GM18508 (cell line): ENCODE results near the gene GLIPR1.
A peak's percentile ranks its signal among the peaks of the same experiment; 100 is the strongest.
"Not testable (repeated sequence)": the region's sequence is repeated elsewhere in the genome, so short reads cannot be mapped to it uniquely, and the experiment has no call there.

ENCODE experiments used
- ATAC-seq: cut with Tn5 transposase; IDR thresholded peaks from one replicate; pipeline ENCODE4 v1.9.1; 2021; ENCODE audit warnings: moderate number of reproducible peaks; ENCODE audit not compliant: insufficient read depth, unreplicated experiment

GLIPR1 gene

GRCh38 chr12:75471902-75472890 lies 8.4 kb upstream of the GLIPR1 start:
- peak; percentile 54 for ATAC-seq

GRCh38 chr12:75474116-75474515 lies 6.4 kb upstream of the GLIPR1 start:
- ATAC-seq: no peak

GRCh38 chr12:75476071-75476470 lies 4.5 kb upstream of the GLIPR1 start:
- ATAC-seq: no peak

GRCh38 chr12:75477137-75477536 lies 3.4 kb upstream of the GLIPR1 start:
- no peak for ATAC-seq

GRCh38 chr12:75478116-75478794 lies 2.3 kb upstream of the GLIPR1 start:
- no peak for ATAC-seq

GRCh38 chr12:75479963-75480461 lies 543 bp upstream of the GLIPR1 start:
- ATAC-seq: peak; percentile 33

- ATAC-seq: peak; percentile 4
Observed at GRCh38 chr12:75481013-75481705, 604 bp downstream of the GLIPR1 start.

- no peak for ATAC-seq
Observed at GRCh38 chr12:75481774-75482173, 1.2 kb downstream of the GLIPR1 start.

- ATAC-seq: no peak
Observed at GRCh38 chr12:75482646-75483045, 2.1 kb downstream of the GLIPR1 start.

- no peak for ATAC-seq
Observed at GRCh38 chr12:75483431-75483830, 2.9 kb downstream of the GLIPR1 start.

- not testable (repeated sequence) for ATAC-seq
Observed at GRCh38 chr12:75484450-75484849, 3.9 kb downstream of the GLIPR1 start.

GRCh38 chr12:75487308-75487707 lies 6.8 kb downstream of the GLIPR1 start:
- no peak for ATAC-seq

GRCh38 chr12:75488553-75488952 lies 8.0 kb downstream of the GLIPR1 start:
- no peak for ATAC-seq

GRCh38 chr12:75489187-75489586 lies 8.6 kb downstream of the GLIPR1 start:
- ATAC-seq: no peak

GRCh38 chr12:75489613-75490210 lies 9.2 kb downstream of the GLIPR1 start:
- peak; percentile 72 for ATAC-seq

GRCh38 chr12:75491169-75491568 lies 10.6 kb downstream of the GLIPR1 start:
- ATAC-seq: no peak

GRCh38 chr12:75503459-75503858 lies 22.9 kb downstream of the GLIPR1 start:
- no peak for ATAC-seq

- no peak for ATAC-seq
Observed at GRCh38 chr12:75503866-75504265, 23.3 kb downstream of the GLIPR1 start.

GRCh38 chr12:75505706-75506312 lies 25.3 kb downstream of the GLIPR1 start:
- ATAC-seq: no peak

- no peak for ATAC-seq
Observed at GRCh38 chr12:75507086-75507485, 26.5 kb downstream of the GLIPR1 start.
